ENCODE measurements around the gene ENC1.
"Not testable (repeated sequence)": the region's sequence is repeated elsewhere in the genome, so short reads cannot be mapped to it uniquely, and the experiment has no call there.

GRCh38 chr5:74676466-74676865 is 35.9 kb upstream of the ENC1 start:
- not testable (repeated sequence) for TF ChIP-seq POLR2A (IDR thresholded peaks at IDR 0.05; ENCODE audit: low read length); GATA1 (IDR thresholded peaks at IDR 0.05; ENCODE audit: low read depth, low read length)
